Skeletal muscle tissue (tissue), 4 donors: ENCODE measurements around the gene DET1. TPM values are rescaled to one million over a fixed set of nuclear protein-coding genes. Genes with fewer than 3 reads are reported as not detected.
A peak's percentile ranks its signal among the peaks of the same experiment; 100 is the strongest.
"Not testable (repeated sequence)": the region's sequence is repeated elsewhere in the genome, so short reads cannot be mapped to it uniquely, and the experiment has no call there.

Experiments
- H3K27ac ChIP-seq: one replicate; pipeline ENCODE4 v1.7.0; 2013; ENCODE audit warnings: mild to moderate bottlenecking, low read depth, low read length, inconsistent platforms
- H3K27me3 ChIP-seq, 3 donors: one replicate each; pipeline ENCODE4 v1.7.0; 2013; ENCODE audit warnings: low read length in 3 of 3; ENCODE audit not compliant: control insufficient read depth in 3 of 3, insufficient read depth in 3 of 3
- H3K36me3 ChIP-seq, 3 donors: one replicate each; pipeline ENCODE4 v1.7.0; 2013; ENCODE audit warnings: low read length in 3 of 3; ENCODE audit not compliant: control insufficient read depth in 3 of 3, insufficient read depth in 3 of 3
- H3K4me1 ChIP-seq, 3 donors: one replicate each; pipeline ENCODE4 v1.7.0; 2013; ENCODE audit warnings: low read length in 3 of 3, mild to moderate bottlenecking in 3 of 3; ENCODE audit not compliant: control insufficient read depth in 3 of 3, insufficient read depth in 3 of 3
- H3K4me3 ChIP-seq, 3 donors: one replicate each; pipeline ENCODE4 v1.7.0; 2013; ENCODE audit warnings: low read length in 3 of 3
- H3K9ac ChIP-seq, 3 donors: one replicate each; pipeline ENCODE4 v1.7.0; 2013; ENCODE audit warnings: low read length in 3 of 3, mild to moderate bottlenecking in 3 of 3, moderate library complexity in 2 of 3, low read depth in 1 of 3
- H3K9me3 ChIP-seq, 3 donors: one replicate each; pipeline ENCODE4 v1.7.0; 2013; ENCODE audit warnings: low read length in 3 of 3; ENCODE audit not compliant: control insufficient read depth in 3 of 3
- total RNA-seq: library from RNA; depleted of rRNA; stranded (reverse); fragments of >200 nt; gene quantifications from one replicate; pipeline ENCODE4 v1.2.3, GENCODE V29; 2014
- donor health status: Osteomylitis.

Gene DET1
- total RNA-seq, 1 donor from 2014 or later: 11.5 TPM

- Histone ChIP-seq H3K9ac (no peak overlapping the region), H3K4me3 (no peak overlapping the region), H3K27ac (peak overlapping the region; percentile 55), H3K36me3 (no peaks in the 10 kb centered on the region), H3K9me3 (no peaks in the 10 kb centered on the region), H3K27me3 (no peaks in the 10 kb centered on the region), H3K4me1 (peaks cover 14 to 42% (median 23%) of the 10 kb centered on the region in 3 donors)
These were observed 4.7 kb downstream of the DET1 start for GRCh38 chr15:88541709-88542341.

- H3K27ac ChIP-seq, H3K27me3 ChIP-seq, H3K4me3 ChIP-seq, H3K9me3 ChIP-seq, H3K9ac ChIP-seq, H3K36me3 ChIP-seq: not testable (repeated sequence)
- peaks cover 13 to 42% (median 23%) of the 10 kb centered on the region in 3 donors for H3K4me1 ChIP-seq
These were observed 5.4 kb downstream of the DET1 start for GRCh38 chr15:88541111-88541510.

- H3K9ac ChIP-seq, H3K9me3 ChIP-seq, H3K27ac ChIP-seq, H3K36me3 ChIP-seq, H3K4me3 ChIP-seq, H3K27me3 ChIP-seq: not testable (repeated sequence)
- H3K4me1 ChIP-seq: peaks cover 13 to 42% (median 23%) of the 10 kb centered on the region in 3 donors
These were observed 6.1 kb downstream of the DET1 start for GRCh38 chr15:88540350-88540749.

GRCh38 chr15:88539441-88539840 lies 7.0 kb downstream of the DET1 start:
- peak overlapping the region in 1 of 3 donors; percentile 8 for H3K9ac ChIP-seq
- no peaks in the 10 kb centered on the region for H3K36me3 ChIP-seq
- H3K9me3 ChIP-seq: no peaks in the 10 kb centered on the region
- no peaks in the 10 kb centered on the region for H3K27me3 ChIP-seq
- H3K4me1 ChIP-seq: peaks cover 13 to 37% (median 22%) of the 10 kb centered on the region in 3 donors
- H3K27ac ChIP-seq: no peak overlapping the region
- no peak overlapping the region for H3K4me3 ChIP-seq

GRCh38 chr15:88538972-88539371 lies 7.5 kb downstream of the DET1 start:
- H3K27me3 ChIP-seq: no peaks in the 10 kb centered on the region
- H3K9ac ChIP-seq: no peak overlapping the region
- H3K27ac ChIP-seq: no peak overlapping the region

GRCh38 chr15:88537591-88538317 lies 8.7 kb downstream of the DET1 start:
- H3K4me1 ChIP-seq: peaks cover 5 to 21% (median 11%) of the 10 kb centered on the region in 3 donors
- no peaks in the 10 kb centered on the region for H3K9me3 ChIP-seq
- H3K4me3 ChIP-seq: no peak overlapping the region
- no peak overlapping the region for H3K9ac ChIP-seq
- H3K36me3 ChIP-seq: peaks cover 0 to 3% (median 0%) of the 10 kb centered on the region in 3 donors
- no peak overlapping the region for H3K27ac ChIP-seq
- H3K27me3 ChIP-seq: no peaks in the 10 kb centered on the region

More at GRCh38 chr15:88538972-88539371, 7.5 kb downstream of the DET1 start:
- H3K4me1 ChIP-seq: peaks cover 13 to 33% (median 21%) of the 10 kb centered on the region in 3 donors
- no peak overlapping the region for H3K4me3 ChIP-seq
- peaks cover 0 to 3% (median 0%) of the 10 kb centered on the region in 3 donors for H3K36me3 ChIP-seq
- no peaks in the 10 kb centered on the region for H3K9me3 ChIP-seq

GRCh38 chr15:88535607-88536313 lies 10.7 kb downstream of the DET1 start:
- Histone ChIP-seq H3K27ac (no peak overlapping the region), H3K4me1 (peaks cover 0 to 10% (median 2%) of the 10 kb centered on the region in 3 donors), H3K36me3 (peaks cover 7 to 11% (median 8%) of the 10 kb centered on the region in 3 donors), H3K27me3 (no peaks in the 10 kb centered on the region), H3K9ac (no peak overlapping the region), H3K9me3 (no peaks in the 10 kb centered on the region), H3K4me3 (no peak overlapping the region)

GRCh38 chr15:88535100-88535499 lies 11.4 kb downstream of the DET1 start:
- Histone ChIP-seq H3K27me3 (no peaks in the 10 kb centered on the region), H3K4me1 (peaks cover 0 to 10% (median 2%) of the 10 kb centered on the region in 3 donors), H3K4me3 (no peak overlapping the region), H3K27ac (no peak overlapping the region), H3K36me3 (peaks cover 13 to 17% (median 14%) of the 10 kb centered on the region in 3 donors), H3K9me3 (no peaks in the 10 kb centered on the region), H3K9ac (no peak overlapping the region)

GRCh38 chr15:88533376-88533775 lies 13.1 kb downstream of the DET1 start:
- Histone ChIP-seq H3K27me3 (no peaks in the 10 kb centered on the region), H3K4me3 (no peak overlapping the region), H3K9ac (no peak overlapping the region), H3K36me3 (peaks cover 13 to 28% (median 20%) of the 10 kb centered on the region in 3 donors), H3K27ac (no peak overlapping the region), H3K4me1 (peaks cover 3 to 10% (median 4%) of the 10 kb centered on the region in 3 donors), H3K9me3 (no peaks in the 10 kb centered on the region)
